Left cardiac atrium (tissue), 4 donors: ENCODE results near the gene AGPS. TPM values are rescaled to one million over a fixed set of nuclear protein-coding genes. Genes with fewer than 3 reads are reported as not detected.
"Not testable (repeated sequence)": the region's sequence is repeated elsewhere in the genome, so short reads cannot be mapped to it uniquely, and the experiment has no call there.

Experiments used
- ATAC-seq, 2 donors: fragments of 200-7000 bp; cut with Tn5 transposase; one replicate each; pipeline ENCODE4 v1.9.1; 2020; ENCODE audit warnings: mild to moderate bottlenecking in 2 of 2, moderate library complexity in 2 of 2
- DNase-seq: peaks from one replicate; pipeline ENCODE4 v3.0.0-alpha.2; 2020
- intact Hi-C, 2 donors: fragments of 100-400 bp; cut with DNase I; formaldehyde crosslinking; loops; one replicate each; pipeline versions ENCODE4 v1.14.1 to v1.15.1; 2022 to 2023
- long read RNA-seq: library from polyadenylated mRNA; unstranded; transcript quantifications from one replicate; pipeline ENCODE4 v2.0.0, GENCODE V29; 2021
- total RNA-seq, 2 donors: library from RNA; stranded (reverse); fragmentation: NEBNext Ultra II Directional; extraction: Animal tissue kit (Norgen Biotek cat#: 25700); gene quantifications; one replicate each; pipeline ENCODE4 v1.2.1, GENCODE V29; 2021
- donor health status: DM: no; HTN: yes; CAD: no.
- donor health status: DM: no; HTN: yes; CAD: no; lungs with severe emphysema.
- donor health status: DM: yes; HTN: yes; CAD: no.
- donor health status: Dilated cardiomyopathy.

AGPS gene
- total RNA-seq: 10 to 100 TPM; 25.9 to 27.4 TPM
- long read RNA-seq, full-length matches to known transcripts: 10 of 13 reads
- long read RNA-seq, partial matches to known transcripts: 1 of 13 reads
- long read RNA-seq, other reads (novel, unspliced or antisense): 2 of 13 reads

GRCh38 chr2:177392373-177393202, at the start of gene AGPS:
AGPS (plus strand) TSS chr2:177392773; CDS start chr2:177392790, 17 bp downstream.
- DNase-seq: peak; percentile 88
- peak; percentile 96 for ATAC-seq
- intact Hi-C loops: no loop called here

GRCh38 chr2:177343773-177344172, 48.8 kb upstream of the AGPS start:
- ATAC-seq: no peak
- intact Hi-C loops: loop anchor here in 1 of 2 donors (10.0 kb wide), 1 partner anchor 381 kb away; no protein-coding TSS in a partner anchor
- DNase-seq: no peak

GRCh38 chr2:177344316-177344715, 48.3 kb upstream of the AGPS start:
- ATAC-seq (no peak), DNase-seq (no peak)
- intact Hi-C loops: loop anchor here in 1 of 2 donors (10.0 kb wide), 1 partner anchor 380 kb away; no protein-coding TSS in a partner anchor

GRCh38 chr2:177346192-177346591, 46.4 kb upstream of the AGPS start:
- DNase-seq (no peak), ATAC-seq (no peak)
- intact Hi-C loops: loop anchor here in 1 of 2 donors (10.0 kb wide), 1 partner anchor 379 kb away; no protein-coding TSS in a partner anchor

- DNase-seq (no peak), ATAC-seq (no peak)
- intact Hi-C loops: loop anchor here in 1 of 2 donors (10.0 kb wide), 1 partner anchor 377 kb away; no protein-coding TSS in a partner anchor
Measured at GRCh38 chr2:177347570-177347969, 45.0 kb upstream of the AGPS start.

- no peak for ATAC-seq
- intact Hi-C loops: loop anchor here in 1 of 2 donors (10.0 kb wide), 1 partner anchor 377 kb away; no protein-coding TSS in a partner anchor
Measured at GRCh38 chr2:177348118-177348654, 44.4 kb upstream of the AGPS start.

GRCh38 chr2:177348733-177349693, 43.6 kb upstream of the AGPS start:
- ATAC-seq (no peak), DNase-seq (no peak)
- intact Hi-C loops: loop anchor here in 1 of 2 donors (10.0 kb wide), 1 partner anchor 376 kb away; no protein-coding TSS in a partner anchor

More at GRCh38 chr2:177348118-177348654, 44.4 kb upstream of the AGPS start:
- DNase-seq: no peak

- intact Hi-C loops, ATAC-seq, DNase-seq: not testable (repeated sequence)
Measured at GRCh38 chr2:177350624-177351023, 41.9 kb upstream of the AGPS start.

- DNase-seq, intact Hi-C loops, ATAC-seq: not testable (repeated sequence)
Measured at GRCh38 chr2:177351121-177351520, 41.5 kb upstream of the AGPS start.

- intact Hi-C loops: no loop called here
- no peak for DNase-seq
- peak; percentile 64 to 65 for ATAC-seq
Measured at GRCh38 chr2:177352441-177353186, 40.0 kb upstream of the AGPS start.

- intact Hi-C loops: no loop called here
- peak; percentile 36 for DNase-seq
- ATAC-seq: peak; percentile 55 to 80
Measured at GRCh38 chr2:177353187-177353478, 39.4 kb upstream of the AGPS start.

- intact Hi-C loops, DNase-seq, ATAC-seq: not testable (repeated sequence)
Measured at GRCh38 chr2:177354541-177354940, 38.0 kb upstream of the AGPS start.

- ATAC-seq (no peak), DNase-seq (no peak)
- intact Hi-C loops: no loop called here
Measured at GRCh38 chr2:177355874-177356273, 36.7 kb upstream of the AGPS start.

- intact Hi-C loops: no loop called here
- no peak for ATAC-seq
- no peak for DNase-seq
Measured at GRCh38 chr2:177359836-177360595, 32.6 kb upstream of the AGPS start.

- DNase-seq: no peak
- intact Hi-C loops: no loop called here
- ATAC-seq: no peak
Measured at GRCh38 chr2:177362499-177362898, 30.1 kb upstream of the AGPS start.

- DNase-seq (no peak), ATAC-seq (peak; percentile 41 to 79)
- intact Hi-C loops: no loop called here
Measured at GRCh38 chr2:177363332-177363731, 29.2 kb upstream of the AGPS start.

- DNase-seq, ATAC-seq, intact Hi-C loops: not testable (repeated sequence)
Measured at GRCh38 chr2:177365764-177366163, 26.8 kb upstream of the AGPS start.
